GM18499 (cell line): ENCODE data around the gene AGAP1.

ENCODE experiments used
- ATAC-seq: cut with Tn5 transposase; IDR thresholded peaks from one replicate; pipeline ENCODE4 v1.9.1; 2021; ENCODE audit warnings: moderate number of reproducible peaks; ENCODE audit not compliant: insufficient read depth, unreplicated experiment

AGAP1 gene

DNA sequence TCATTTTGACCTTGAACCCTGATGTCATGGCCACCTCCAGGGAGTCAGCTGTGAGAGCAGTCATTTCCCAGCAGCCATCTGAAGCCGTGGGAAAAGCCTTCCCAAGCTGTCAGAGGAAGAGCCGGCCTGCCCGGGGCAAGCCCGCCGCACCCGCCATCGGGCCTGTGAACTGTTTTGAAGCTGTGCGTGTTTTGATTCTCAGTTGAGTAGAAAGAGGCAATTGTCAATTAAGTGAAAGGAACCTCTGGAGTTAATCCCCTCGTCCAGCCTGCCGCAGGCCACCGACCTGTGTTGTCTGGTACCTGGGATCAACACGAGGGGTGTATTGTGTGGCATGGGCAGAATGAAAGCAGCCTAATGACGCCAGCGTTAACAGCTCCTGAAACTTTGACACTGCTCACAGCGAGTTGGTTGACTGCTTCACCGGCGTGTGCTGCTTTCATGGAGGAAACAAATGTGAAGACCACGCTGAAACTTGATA is 318.4 kb downstream of the AGAP1 start:
- no peak for ATAC-seq

DNA sequence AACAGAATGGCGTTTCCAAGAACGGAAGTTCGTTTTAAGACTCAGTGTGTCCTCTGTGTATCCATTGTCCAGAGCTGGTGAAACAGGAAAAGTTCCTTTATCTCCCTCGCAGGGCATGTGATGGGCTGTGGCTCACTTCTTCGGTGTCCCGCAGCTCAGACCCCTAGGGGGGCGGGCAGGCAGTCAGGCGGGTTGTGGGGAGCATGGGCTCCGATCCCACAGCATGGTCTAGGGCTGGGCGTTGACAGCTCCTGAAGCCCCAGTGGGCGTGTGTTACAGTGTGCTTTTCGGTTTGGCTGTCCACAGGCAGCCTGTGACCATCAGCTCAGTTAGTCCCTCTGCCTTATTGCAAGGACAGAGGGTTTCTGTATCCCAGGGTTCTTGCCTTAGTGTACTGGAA is 319.6 kb downstream of the AGAP1 start:
- ATAC-seq, result no peak

DNA sequence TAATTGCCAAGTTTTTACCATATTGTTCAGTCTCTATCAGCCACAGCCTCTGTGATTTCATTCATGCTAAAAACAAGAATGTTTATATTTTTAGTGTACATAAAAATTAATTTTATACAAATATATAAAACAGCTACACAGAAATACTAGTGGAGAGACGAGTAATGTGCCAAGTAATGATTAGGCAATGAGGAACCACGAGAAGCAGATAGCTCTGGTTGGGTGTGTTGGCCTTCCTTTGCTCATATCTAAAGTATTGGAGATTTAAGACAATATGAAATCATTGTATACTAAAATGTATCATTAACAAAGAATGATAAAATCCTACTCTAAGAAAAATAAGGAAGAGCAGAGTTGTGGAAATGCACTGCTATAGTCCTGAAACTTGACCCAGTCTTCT is 326.7 kb downstream of the AGAP1 start:
- no peak for ATAC-seq

DNA sequence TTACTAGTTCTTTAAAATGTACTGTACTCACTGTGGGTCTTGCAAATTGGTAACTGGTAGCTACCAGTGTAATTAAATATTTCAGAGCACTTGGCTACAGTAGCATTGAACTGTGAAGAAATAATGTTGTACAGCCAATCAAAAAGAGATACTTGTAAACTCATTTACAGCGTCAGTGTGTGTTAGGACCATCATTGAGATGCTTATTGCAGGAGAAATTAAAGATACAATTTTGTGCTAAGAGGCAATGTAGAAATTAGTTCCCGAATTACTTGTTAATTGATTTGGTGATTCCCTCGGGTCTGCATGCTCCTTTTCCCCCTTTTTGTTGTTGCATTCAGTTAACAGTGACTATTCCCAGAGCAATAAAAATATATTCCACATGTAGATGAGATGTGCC is 330.5 kb downstream of the AGAP1 start:
- no peak for ATAC-seq

DNA sequence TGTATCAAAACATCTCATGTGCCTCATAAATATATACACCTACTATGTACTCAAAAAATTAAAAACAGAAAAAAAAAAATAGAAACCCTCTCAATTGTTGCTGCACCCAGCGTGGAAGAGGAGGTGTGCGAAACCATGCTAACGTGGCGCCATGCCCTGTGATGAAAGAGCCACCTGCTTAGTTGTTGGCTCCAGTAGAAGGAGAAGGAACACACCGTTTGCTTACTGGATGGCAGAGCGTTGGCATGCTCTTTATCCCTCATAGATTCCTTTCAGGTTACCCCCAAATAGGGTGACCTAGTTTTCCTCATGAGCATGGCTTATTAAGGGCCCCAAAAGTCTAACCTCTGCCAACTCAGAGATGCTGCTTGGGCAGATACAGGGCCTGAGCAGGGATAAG is 332.1 kb downstream of the AGAP1 start:
- no peak for ATAC-seq

DNA sequence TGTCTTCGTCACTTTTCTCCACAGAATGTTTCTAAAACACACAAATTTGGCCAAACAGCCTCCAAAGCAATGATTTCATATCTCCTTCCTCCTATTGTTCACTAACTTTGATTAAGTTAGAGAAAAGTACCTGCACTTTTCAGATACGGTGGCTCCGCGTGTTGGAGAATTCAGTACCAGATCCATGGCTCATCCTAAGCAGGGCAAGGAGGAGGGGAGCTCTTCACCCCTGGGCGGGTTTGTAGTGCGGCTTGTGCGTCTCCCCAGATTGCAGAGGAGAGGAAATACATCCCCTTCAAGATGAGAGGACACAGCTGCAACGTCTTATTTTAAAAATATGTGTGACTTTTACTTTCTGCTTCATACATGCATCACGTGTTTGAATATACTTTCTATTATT is 333.0 kb downstream of the AGAP1 start:
- ATAC-seq, result no peak

DNA sequence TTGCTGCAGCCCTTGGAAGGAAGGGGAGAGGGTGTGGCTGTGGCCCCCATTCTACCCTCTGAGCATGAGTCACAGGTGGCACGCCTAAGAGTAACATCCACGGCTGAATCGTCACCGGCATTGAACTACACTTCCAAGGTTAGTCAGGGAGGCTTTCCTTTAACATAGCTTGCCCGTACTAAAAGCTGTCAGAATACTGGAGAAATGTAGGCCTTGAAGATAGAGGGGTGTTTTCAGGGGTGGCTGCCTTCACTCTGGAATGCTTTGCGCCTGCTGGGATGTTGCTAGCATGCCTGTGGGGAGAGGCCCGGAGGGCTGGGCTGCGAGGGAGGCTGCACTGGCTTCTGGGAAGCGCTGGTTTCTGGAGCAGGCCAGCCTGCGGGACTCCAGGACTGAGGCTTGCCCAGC is 333.7 kb downstream of the AGAP1 start:
- no peak for ATAC-seq

DNA sequence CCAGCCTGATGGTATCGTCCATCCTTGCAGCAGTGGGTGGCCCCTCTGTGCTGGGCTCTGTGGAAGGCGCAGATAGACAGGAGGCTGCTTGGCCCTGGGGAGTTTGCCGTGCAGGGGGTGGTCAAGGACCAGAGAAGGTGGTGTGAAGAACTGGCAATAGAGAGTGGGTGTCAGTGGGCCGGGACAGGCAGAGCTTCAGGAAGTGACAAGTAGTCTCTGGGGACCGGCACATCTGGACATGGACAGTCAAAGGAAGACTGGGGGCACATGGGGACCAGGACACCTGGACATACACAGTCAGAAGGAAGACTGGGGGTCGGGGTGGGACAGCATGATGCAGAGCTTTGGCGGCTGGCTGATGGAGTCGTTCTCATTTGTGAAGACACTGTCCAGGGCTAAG is 335.9 kb downstream of the AGAP1 start:
- ATAC-seq, result no peak

DNA sequence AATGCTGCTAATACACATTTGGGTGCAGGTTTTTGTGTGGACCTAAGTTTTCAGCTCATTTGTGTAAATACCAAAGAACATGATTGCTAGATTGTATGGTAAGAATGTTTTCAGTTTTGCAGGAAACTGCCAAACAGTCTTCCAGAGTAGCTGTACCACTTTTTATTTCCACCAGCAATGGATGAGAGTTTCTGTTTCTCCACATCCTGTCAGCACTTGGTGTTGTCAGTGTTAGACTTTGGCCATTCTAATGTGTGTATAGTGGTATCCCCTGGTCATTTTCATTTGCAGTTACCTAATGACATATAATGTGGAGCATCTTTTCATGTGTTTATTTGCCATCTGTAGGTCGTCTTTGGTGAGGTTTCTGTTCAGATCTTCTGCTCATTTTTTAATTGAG is 337.9 kb downstream of the AGAP1 start:
- ATAC-seq, result no peak

DNA sequence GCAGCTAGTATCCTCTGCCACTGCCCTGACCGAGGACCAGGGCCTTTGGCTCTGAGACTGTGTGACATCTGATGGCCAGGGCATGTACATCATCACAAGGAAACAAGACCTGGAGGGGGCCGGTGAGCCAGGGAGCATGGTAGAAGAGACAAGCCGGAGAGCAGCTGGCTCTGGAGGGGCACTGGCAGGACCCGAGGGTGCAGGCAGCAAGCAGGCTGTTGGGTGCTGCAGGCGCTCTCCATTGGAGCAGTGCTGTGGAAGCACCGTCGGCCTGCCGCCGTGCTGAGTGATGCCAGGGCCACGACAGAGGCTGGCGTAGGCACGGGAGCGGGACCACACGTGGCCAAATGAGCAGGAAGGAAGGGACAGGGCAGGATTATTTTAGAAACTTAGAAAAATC is 339.1 kb downstream of the AGAP1 start:
- ATAC-seq, result no peak

DNA sequence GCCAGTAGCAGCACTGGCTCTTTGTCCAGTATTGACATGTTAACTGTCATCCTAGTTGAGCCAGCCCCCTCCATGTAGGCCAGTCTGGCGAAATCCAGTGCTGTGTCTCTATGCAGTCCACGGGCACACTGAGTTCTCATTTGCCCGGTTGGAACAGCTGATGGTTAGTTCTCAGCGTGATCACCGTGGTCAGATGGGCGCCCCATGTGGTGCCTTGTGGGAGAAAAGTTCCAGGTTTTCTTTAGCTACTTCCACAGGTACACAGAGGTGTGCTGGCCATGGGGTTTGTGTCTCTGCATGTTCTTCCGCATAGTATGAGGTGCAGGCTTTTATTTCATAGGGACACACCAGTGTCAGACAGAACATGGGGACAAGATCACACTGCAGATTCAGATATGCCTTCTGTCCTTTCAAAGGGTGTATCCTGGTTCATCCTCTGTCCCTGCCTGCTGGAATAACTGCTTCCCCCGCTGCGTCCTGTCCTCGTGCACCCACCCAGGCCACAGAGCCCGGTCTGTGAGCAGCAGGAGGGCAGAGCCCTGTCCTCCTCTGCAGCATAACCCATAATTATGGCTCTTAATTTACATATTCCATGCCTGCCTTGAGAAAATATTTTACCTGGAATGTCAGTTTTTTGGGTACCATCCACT is 340.3 kb downstream of the AGAP1 start:
- ATAC-seq, result no peak

DNA sequence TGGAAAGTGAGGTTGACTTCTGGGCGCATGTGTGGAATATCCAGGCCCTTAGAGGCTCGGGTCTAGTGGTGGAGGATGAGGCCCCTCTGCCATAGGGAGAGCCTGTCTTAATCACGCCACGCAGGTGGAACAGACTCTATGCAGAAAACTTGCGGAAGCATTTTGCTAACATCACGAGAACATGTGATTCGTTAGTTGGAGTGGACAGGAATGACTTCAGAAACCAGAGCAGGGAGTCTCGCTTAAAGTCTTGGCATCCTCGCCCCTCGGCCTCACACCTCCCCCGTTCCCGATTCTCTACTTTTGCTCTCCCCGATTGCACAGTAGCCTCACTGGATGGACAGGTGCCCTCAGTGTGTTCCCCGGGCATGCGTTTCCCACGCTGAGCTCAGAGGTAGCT is 340.9 kb downstream of the AGAP1 start:
- ATAC-seq, result no peak

DNA sequence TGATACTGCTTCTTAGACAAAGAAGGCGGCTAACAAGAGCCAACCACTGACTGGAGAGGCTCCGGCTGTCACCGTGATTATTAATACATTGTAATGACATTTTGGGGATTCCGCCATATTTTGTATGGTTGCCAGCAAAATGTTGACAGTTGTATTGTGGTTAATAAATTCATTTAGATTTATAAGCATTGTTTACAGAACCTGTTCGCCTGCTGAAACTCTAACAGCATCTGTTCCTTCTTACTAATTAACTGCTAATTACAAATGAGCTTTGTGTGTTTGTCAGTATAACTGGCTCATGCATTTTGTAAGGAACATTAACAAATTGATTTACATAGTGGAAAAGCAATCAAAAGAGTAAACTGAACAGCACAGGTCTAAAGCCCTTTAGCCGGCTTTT is 342.0 kb downstream of the AGAP1 start:
- no peak for ATAC-seq

DNA sequence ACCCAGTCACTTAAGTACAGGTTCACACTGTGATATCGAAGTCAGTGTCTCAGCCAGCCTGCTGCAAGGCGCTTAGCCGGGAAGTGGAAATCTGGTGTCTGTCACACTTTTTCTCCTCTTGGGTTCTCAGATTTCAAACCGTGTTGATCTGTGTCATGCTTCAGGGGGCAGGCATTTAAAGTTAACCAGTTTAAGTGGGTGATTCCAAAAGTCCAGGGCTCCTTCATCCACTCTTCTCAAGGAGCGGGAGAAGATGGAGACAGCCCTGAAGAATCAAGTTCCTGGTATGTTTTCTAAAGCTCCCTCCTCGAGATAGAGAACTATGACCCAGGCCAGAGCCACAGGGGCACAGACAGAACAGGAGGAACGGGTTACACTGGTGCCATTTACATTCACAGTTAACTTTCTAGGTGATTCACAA is 342.7 kb downstream of the AGAP1 start:
- ATAC-seq, result no peak

DNA sequence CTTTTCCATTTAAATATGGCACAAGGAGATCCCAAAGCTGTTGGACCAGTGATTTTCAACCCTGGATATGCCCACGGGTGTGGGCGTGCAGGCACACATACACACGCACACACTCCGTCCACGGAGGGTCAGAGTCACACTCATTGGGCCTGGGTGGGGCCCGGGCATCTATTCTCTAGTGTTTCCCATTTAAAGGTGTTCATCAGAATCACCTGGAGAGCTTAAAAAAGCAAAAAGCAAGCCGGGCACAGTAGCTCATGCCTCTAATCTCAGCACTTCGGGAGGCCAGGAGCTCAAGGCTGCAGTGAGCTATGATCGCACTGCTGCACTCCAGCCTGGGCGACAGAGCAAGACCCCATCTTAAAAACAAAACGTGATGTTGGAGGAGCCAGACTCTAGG is 345.4 kb downstream of the AGAP1 start:
- no peak for ATAC-seq

DNA sequence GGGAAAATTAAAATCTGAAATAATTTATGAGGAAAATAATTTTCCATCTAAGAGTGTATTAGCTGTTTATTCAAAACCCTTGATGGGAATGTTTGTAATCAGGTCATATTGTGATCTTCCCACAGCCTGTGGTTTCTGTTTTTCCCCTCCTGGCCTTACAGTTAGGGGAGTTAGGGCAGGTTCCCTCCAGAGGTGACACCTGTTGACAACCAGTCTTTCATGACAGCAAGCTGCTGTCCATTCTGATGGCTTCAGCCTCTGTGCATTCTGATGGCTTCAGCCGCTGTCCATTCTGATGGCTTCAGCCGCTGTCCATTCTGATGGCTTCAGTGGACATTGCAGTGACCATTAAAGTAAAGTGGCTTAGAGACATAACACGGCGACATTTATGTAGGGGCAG is 346.1 kb downstream of the AGAP1 start:
- no peak for ATAC-seq

DNA sequence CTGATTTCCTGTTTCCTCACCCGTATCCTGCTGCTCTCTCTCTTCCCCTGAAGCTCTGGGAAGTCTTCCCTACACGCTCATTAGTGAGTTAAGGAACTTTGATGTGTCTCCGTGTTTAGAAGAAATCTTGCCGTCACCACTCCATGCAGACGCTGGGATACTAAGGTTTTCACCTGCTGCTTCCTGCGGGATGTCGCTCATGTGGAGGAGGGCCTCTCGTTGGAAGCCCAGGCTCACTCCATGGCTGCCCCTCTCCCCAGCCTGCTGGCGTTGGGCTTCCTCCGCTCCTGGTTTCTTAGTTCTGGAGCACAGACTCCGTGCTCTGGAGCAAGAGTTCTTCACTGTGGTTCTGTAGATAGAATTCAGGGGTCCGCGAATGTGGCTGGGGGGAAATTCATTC is 348.0 kb downstream of the AGAP1 start:
- ATAC-seq, result no peak

DNA sequence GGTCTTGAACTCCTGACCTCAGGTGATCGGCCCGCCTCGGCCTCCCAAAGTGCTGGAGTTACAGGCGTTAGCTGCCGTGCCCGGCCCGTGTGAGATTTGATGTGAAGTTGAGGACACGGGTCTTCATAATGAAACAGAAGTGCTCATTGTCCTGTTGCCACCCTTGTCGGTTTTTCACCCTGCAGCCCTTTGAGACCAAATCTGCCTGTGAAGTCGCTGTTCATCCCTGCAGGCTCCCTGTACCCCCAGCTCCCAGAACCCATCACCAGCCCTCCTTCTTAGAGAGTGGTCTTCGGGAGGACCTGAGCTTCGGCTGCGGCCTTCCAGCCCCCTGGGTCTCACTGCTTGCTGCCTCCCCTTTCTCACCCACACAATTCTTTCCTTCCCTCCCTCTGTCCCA is 349.1 kb downstream of the AGAP1 start:
- ATAC-seq, result no peak

DNA sequence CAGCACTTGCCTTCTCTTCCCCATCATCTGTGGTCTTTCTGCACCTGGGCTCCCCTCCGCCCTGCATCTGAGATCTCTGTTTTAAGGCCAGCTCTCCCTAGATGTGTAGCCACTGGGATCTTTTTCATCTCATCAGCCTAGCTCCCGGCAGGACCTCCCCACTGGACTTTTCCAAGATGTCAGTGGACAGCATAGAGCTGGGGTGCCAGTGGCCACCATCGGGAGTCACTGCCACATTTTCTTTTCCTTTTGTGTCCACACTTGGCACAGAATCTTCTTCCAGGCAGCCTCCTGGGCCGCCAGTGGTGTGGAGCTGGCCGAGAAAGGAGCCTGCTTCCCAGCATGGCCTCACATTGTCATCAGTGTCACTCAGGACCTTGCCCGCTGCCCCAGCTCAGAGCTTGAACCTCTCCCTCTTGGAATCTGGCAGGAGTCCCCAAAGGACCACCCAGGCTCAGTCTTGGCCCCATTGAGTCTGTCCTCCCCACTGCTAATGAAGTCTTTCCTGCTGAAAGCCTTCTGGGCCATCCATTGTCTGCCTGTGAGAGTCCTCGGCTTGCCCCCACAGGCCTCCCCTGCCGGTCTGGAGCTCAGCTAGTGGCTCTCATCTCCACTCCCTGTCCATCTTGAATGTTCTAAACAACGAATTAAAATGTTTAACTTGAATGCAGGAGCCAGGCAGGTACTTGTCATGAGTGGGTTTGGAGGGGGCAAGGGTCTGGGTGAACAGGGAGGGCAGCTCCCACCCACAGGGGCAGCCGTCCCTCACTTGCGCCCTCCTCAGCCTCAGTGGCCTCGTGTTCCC is 349.9 kb downstream of the AGAP1 start:
- ATAC-seq, result no peak

DNA sequence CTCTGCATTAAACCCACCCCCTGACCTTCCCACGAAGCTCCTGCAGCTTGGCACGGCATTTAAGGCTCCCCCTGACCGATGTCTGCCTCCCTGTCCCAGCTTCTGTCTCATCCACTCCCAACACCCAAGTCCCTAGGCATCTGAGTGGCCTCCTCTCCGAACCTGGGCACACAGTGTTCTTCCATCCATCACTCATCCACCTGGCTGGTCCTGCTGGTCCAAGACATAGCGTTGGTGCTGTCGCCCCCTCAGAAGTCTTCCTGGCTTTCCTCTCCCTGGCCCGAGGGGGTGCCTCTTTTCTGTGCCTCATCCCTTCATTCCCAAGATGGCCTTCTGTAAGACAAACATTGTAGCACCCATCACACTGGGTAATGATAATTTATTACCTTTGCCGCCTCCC is 350.7 kb downstream of the AGAP1 start:
- ATAC-seq, result no peak

DNA sequence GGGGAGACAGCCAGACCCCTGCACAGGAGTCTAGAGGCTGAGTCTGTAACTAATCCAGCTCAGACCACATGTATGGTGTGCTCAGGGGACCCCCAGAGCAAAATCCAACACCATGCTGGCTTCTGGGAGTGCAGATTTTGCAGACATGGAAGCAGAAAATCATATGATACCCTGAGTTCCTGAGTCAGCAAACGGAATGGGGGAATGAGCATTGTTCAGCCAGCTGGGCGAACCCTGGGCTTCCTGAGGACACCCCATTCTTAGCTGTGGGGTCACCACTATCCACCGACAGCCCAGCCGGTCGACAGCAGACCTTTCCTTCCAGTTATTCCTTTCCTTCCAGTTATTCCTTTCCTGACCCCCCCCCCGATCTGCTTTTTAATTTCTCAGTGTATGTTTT is 351.4 kb downstream of the AGAP1 start:
- ATAC-seq, result no peak

DNA sequence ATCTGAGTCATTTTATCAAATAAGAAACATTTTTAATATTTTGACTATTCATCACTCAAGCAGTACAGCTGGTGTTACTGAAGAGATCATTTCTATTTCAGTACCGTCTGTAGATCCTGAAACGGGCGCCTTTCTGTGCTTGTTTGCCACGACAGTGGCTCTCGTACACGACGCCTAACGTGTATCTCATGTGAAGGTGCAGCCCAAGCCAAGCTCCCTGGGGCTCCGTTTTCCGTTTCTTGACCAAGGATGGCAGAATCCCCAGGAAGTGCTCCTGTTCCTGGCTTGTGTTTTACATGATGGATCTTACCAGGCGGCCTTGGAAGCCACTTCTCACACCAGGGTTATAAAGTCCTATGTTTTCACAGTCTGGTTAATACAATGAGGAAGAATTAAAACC is 353.7 kb downstream of the AGAP1 start:
- no peak for ATAC-seq
